Prostate gland (tissue), 2 donors: Measurements from ENCODE around the gene SUCLG2.

Experiments
- CTCF ChIP-seq, 4 experiments: fragments of 200-600 bp in 2 of 4; fragments of 450-650 bp in 2 of 4; sonication (generic) in 2 of 4; IDR thresholded peaks; 1 replicate in 3 of 4; 2 replicates in 1 of 4; pipeline ENCODE4 v1.5.1; 2016 to 2019; ENCODE audit warnings: antibody characterized with exemption in 4 of 4, mild to moderate bottlenecking in 2 of 4, moderate library complexity in 2 of 4
- POLR2A ChIP-seq: fragments of 450-650 bp; IDR thresholded peaks from one replicate; pipeline ENCODE4 v1.6.1; 2016; ENCODE audit warnings: antibody characterized with exemption, mild to moderate bottlenecking

- TF ChIP-seq CTCF (IDR thresholded peaks at IDR 0.05) = no peak
- no peak for TF ChIP-seq POLR2A
These were observed 35.4 kb upstream of the SUCLG2 start for GRCh38 chr3:67689806-67690205.
